Gastrocnemius medialis (tissue), 4 donors: ENCODE results near the gene FAM83G.

Source experiments
- POLR2A ChIP-seq, 2 donors: fragments of 450-650 bp; IDR thresholded peaks; one replicate each; pipeline ENCODE4 v1.6.1; 2017; ENCODE audit warnings: antibody characterized with exemption in 2 of 2, mild to moderate bottlenecking in 2 of 2, moderate library complexity in 2 of 2
- TF ChIP-seq, protein P1 (sequence below), 5 experiments: fragments of 450-650 bp in 3 of 5; fragments of 200-600 bp in 2 of 5; sonication (generic) in 2 of 5; IDR thresholded peaks in 4 of 5; conservative IDR thresholded peaks in 1 of 5; 1 replicate in 4 of 5; 2 replicates in 1 of 5; pipeline ENCODE4 v1.5.1; 2016 to 2019; ENCODE audit warnings: antibody characterized with exemption in 5 of 5, mild to moderate bottlenecking in 3 of 5, moderate library complexity in 3 of 5

DNA sequence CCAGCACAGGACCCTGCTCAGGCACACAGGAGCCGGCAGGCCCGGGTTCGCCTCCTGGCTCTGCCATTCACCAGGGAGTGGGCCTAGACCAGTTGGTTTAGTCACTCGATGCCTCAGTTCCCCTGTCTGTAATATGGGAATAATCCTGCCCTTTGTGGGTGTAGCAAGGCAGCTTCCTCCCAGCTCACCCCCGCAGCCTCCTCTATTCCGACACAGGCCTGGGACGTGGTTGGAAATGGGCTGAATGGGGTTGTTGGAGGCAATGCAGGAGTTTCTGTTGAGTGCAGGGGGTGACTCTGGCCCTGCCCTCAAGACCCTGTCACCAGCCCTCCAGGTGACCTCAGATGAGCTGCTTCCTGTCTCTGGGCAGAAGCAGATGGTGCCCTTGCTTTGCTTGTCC lies 32.8 kb downstream of the FAM83G start:
- TF ChIP-seq, protein P1, sequence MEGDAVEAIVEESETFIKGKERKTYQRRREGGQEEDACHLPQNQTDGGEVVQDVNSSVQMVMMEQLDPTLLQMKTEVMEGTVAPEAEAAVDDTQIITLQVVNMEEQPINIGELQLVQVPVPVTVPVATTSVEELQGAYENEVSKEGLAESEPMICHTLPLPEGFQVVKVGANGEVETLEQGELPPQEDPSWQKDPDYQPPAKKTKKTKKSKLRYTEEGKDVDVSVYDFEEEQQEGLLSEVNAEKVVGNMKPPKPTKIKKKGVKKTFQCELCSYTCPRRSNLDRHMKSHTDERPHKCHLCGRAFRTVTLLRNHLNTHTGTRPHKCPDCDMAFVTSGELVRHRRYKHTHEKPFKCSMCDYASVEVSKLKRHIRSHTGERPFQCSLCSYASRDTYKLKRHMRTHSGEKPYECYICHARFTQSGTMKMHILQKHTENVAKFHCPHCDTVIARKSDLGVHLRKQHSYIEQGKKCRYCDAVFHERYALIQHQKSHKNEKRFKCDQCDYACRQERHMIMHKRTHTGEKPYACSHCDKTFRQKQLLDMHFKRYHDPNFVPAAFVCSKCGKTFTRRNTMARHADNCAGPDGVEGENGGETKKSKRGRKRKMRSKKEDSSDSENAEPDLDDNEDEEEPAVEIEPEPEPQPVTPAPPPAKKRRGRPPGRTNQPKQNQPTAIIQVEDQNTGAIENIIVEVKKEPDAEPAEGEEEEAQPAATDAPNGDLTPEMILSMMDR (IDR thresholded peaks at IDR 0.05 in 4 of 5, conservative IDR thresholded peaks at IDR 0.05 in 1 of 5), result no peak
- no peak for TF ChIP-seq POLR2A (IDR thresholded peaks at IDR 0.05)
